Measurements from ENCODE around the gene TTLL5.
"Not testable (repeated sequence)": the region's sequence is repeated elsewhere in the genome, so short reads cannot be mapped to it uniquely, and the experiment has no call there.

Gene TTLL5

GRCh38 chr14:75650253-75651058 is 10.6 kb upstream of the TTLL5 start:
- DNase-seq = no peak

GRCh38 chr14:75653563-75653962 is 7.5 kb upstream of the TTLL5 start:
- DNase-seq = no peak

- peak; percentile 40 to 80 (median 76) for DNase-seq
These were observed 6.8 kb upstream of the TTLL5 start for GRCh38 chr14:75654127-75654732.

- no peak for DNase-seq
These were observed 5.8 kb upstream of the TTLL5 start for GRCh38 chr14:75655235-75655634.

GRCh38 chr14:75657331-75657730 is 3.7 kb upstream of the TTLL5 start:
- no peak for DNase-seq

GRCh38 chr14:75658957-75659356 is 2.1 kb upstream of the TTLL5 start:
- no peak for DNase-seq

- no peak for DNase-seq
These were observed 812 bp upstream of the TTLL5 start for GRCh38 chr14:75660238-75660629.

- DNase-seq = no peak
These were observed 411 bp downstream of the TTLL5 start for GRCh38 chr14:75661499-75661814.

GRCh38 chr14:75662966-75663365 is 1.9 kb downstream of the TTLL5 start:
- DNase-seq = no peak

GRCh38 chr14:75667099-75667765 is 6.2 kb downstream of the TTLL5 start:
- no peak for DNase-seq

GRCh38 chr14:75672605-75673192 is 11.7 kb downstream of the TTLL5 start:
- DNase-seq = no peak

GRCh38 chr14:75673345-75674035 is 12.4 kb downstream of the TTLL5 start:
- no peak for DNase-seq

- no peak for DNase-seq
These were observed 14.4 kb downstream of the TTLL5 start for GRCh38 chr14:75675265-75675960.

- DNase-seq = no peak
These were observed 24.9 kb downstream of the TTLL5 start for GRCh38 chr14:75685910-75686309.

- DNase-seq = no peak
These were observed 28.0 kb downstream of the TTLL5 start for GRCh38 chr14:75689012-75689411.

GRCh38 chr14:75690010-75690409 is 29.0 kb downstream of the TTLL5 start:
- DNase-seq = no peak

- DNase-seq = not testable (repeated sequence)
These were observed 34.0 kb downstream of the TTLL5 start for GRCh38 chr14:75695025-75695424.

GRCh38 chr14:75697386-75697785 is 36.3 kb downstream of the TTLL5 start:
- no peak for DNase-seq

GRCh38 chr14:75697918-75698317 is 36.9 kb downstream of the TTLL5 start:
- DNase-seq = no peak

GRCh38 chr14:75699331-75699730 is 38.3 kb downstream of the TTLL5 start:
- DNase-seq = no peak

GRCh38 chr14:75700295-75700694 is 39.2 kb downstream of the TTLL5 start:
- no peak for DNase-seq

- no peak for DNase-seq
These were observed 41.1 kb downstream of the TTLL5 start for GRCh38 chr14:75702122-75702521.
